ENCODE results near the gene PIGU. TPM values are rescaled to one million over a fixed set of nuclear protein-coding genes. Genes with fewer than 3 reads are reported as not detected.

The PIGU gene
- total RNA-seq, 1 donor from 2014 or later, result 13.9 TPM

DNA sequence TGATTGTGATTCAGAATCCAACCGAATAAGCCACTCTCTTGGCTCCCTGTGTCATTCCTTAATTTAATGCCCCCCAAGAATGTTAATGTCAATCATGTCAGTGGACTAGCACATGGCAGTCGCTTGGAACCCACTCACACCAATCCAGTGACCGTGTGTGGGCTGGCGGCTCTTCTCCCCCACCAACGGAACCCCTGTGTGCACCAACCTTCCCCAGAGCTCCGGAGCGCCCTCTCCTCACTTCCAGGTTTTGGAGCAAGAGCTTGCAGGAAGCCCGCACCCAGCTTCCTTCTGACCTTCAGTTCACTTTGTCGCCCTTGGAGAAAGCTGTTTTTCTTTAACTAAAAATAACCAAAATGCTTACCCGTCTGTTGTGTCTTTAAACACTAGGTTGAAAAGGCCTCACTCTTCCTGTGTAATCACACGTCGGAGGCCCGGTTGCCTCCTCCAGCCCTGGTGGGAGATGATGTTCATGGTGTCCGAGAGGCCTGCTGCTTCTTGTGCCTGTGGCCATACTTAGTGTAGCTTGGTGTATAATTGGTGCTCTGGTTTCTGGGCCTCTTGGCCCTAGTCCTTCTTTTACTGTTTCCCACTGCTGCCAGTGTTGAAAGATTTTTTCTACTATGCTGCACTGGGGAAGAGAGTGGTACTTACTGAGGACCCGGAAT, 136.2 kb downstream of the PIGU start:
- no peak for FAIRE-seq
- DNase-seq (ENCODE audit: low spot score in 2 of 2), result no peak

DNA sequence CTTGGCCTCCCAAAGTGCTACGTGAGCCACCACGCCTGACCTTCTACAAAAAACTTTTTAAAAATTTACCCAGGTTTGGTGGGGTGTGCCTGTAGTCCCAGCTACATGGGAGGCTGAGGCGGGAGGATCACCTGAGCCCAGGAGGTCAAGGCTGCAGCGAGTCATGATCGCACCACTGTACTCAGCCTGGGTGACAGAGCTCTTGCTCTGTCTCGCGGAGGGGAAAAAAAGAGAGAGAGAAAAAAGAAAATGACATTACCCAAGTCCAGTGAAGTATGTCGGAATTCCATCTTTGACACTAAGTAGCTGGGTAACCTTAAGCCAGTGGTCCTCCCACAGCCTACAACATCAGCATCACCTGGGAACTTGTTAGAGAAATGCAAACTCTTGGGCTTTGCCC, 137.1 kb downstream of the PIGU start:
- DNase-seq (ENCODE audit: low spot score in 2 of 2) (no peak), FAIRE-seq (no peak)

DNA sequence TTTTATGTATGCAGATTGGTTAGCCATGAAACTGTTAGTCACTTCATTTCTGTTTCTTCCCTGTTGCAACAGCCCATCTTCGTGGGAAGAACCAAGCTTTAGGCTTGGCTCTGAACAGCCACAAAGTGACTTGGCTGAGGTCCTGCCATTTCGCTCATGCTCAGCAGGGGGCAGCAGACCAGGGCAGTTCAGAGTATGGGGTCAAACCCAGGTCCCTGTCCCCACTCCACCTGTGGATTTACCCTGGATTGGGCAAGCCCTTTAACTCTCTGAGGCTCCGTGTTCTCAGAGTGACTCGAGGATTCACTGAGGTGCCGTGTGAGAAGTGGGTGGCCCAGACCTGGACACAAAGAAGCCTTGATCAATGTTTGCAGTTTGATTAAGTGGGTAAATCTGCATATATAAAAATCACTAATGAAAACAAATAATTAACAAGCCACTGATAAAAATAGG, 138.2 kb downstream of the PIGU start:
- no peak for FAIRE-seq

DNA sequence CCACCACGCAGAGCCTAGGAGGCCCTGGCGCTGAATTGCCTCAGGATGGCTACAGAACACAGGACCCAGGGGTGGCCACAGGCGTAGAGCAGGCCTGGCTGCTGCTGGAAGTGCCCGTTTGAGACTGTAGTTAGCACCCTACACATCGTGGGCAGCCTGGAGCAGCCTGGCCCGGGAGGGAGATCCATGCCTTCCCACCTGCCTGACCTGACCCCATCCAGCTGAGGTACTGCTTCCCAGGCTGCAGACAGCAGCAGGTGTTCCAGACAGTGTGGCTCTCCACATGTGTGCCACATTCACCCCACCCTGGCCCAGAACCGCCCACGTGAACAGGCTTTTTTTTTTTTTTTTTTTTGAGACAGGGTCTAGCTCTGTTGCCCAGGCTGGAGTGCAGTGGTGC, 139.2 kb downstream of the PIGU start:
- DNase-seq (ENCODE audit: low spot score in 2 of 2), result no peak
- no peak for FAIRE-seq

More for the DNA sequence above, 138.2 kb downstream of the PIGU start:
- peak in 1 of 2 donors; percentile 45 for DNase-seq (ENCODE audit: low spot score in 2 of 2)

DNA sequence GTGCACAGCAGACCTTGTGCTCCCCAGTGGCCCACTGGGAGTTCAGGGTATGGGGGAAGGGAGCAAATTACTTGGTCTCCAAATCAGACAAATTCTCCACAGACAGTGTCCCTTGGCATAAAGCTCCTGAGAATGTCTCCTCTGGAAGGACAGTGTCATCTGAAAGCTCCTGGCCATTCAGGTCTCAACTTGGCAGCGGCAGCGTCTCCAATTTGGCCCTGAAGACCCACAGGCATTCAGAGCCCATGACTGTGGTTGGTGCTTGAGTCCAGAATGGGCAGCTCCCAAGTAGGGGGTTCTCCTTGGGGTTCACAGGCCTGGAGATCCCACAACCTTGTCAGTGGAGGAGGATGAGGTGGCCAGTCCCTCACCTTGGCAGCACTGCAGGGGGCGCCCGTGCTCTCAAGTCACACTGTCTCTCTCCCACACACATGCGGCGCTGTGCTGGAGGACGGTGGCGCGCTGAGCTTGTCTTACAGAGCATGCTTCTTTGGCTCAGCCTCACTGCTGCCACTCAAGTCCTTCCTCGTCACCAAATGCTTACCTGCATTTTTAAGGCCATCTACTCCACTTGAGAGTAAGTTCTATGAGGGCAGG, 140.0 kb downstream of the PIGU start:
- DNase-seq (ENCODE audit: low spot score in 2 of 2) (no peak), FAIRE-seq (no peak)

DNA sequence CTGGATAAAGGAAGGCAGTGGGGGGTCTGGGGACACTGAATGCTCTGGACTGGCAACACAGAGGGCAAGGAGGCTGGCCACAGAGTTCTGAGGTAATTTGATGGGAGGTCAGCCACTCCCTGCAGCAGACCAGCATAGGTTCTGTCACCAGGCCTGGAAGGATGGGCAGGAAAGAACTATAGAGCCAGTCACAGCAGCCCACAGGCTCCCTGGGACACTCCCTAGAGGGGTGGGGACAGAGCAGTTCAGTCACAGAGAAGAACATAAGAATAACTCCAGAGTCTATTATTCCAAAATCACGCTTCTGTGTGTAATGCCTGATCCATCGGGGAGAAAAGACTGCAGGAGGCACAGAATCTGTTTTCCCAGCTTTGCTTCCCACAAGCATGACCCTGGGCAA, 141.0 kb downstream of the PIGU start:
- no peak for DNase-seq (ENCODE audit: low spot score in 2 of 2)
- no peak for FAIRE-seq

DNA sequence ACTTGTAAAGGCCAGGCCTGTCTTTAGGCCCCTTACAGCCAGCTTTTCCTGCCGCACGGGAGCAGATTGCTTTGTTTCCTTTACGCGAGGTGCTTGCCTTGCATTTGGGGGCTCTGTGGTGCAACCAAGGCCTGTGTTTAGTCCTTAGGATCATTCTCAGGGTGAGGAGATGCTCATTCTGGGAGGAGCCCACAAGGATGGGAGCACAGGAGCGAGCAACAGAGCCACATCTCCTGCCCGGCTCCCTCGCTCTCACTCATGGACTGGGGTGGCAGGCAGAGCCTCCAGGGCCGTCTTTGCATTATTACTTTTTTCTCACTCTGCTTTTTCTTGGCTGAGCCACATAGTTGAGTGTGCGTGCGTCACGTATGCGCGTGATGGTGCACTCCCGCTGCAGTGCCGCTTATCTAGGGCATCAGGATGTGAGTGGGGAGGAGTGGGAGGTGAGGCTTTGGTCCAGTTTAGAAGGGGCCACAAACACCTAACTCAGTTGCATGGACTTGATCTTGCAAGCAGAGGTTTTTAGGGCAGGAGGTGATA, 141.5 kb downstream of the PIGU start:
- DNase-seq (ENCODE audit: low spot score in 2 of 2), result no peak
- no peak for FAIRE-seq

DNA sequence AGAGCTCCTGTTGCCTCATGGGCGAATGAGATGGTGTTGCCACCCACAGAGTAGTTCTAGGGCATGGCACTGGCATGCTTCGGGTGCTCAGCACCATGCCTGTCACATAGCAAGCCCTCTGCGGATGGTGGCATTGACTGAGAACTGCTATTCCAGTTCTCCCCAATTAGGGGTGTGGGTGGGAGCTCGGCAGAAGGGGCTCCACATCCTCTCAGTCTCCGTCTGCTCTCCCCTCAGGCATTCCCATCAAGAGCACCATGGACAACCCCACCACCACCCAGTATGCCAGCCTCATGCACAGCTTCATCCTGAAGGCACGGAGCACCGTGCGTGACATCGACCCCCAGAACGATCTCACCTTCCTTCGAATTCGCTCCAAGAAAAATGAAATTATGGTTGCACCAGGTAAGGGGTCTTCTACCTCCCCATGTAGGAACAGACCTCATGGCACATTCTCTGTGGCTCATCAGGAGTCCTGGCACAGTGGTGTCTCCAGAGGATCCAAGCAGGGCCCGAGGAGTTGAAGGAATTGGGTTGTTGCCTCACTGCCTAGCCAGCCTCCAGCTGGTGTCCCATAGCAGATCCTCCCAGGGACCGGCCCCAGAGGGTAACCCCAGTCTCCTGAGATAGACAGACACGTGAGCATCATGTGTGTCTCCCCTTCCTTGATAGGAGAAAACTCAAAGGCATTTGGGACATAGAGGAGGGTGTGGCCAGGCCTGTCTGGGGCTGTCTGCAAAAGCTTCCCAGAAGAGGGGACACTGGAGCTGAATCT, 142.3 kb downstream of the PIGU start:
- FAIRE-seq, result no peak
- no peak for DNase-seq (ENCODE audit: low spot score in 2 of 2)

DNA sequence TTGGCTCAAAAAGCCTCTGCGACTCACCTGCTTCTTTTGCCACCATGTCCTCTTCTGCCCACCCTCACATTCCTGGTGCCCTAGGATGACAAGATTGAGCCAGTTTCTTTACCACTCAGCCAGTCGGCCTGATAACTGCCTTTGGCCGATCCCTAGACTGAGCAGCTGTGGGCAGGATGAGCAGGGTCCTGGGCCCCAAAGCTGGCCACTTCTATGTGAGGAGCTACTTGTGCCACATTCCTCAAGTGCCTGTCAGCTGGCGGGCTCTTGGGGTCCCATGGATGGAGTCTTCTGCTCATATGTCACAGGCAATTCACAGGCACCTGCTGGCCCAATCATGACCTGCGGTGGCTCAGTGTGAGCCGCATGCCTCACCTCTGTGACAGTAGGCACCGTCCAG, 144.1 kb downstream of the PIGU start:
- FAIRE-seq, result no peak
- no peak for DNase-seq (ENCODE audit: low spot score in 2 of 2)

DNA sequence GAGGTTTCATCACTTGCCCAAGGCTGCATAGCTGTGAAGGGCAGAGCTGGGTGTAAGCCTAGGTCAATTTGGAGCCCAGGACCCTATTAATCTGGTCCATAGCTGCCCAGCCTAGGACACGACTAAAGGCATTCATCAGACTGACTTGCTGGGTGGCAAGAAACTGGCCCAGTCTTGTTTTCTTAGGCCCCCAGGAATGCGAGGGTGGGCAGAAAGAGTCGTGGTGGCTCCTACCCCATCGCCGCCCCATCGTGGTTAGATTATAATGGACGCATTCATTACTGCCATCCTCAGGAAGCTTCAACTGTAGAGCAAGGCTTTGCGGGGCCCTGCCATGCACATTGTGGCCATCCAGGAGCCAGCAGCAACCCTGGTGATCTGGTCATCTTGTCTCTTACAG, 144.6 kb downstream of the PIGU start:
- DNase-seq (ENCODE audit: low spot score in 2 of 2), result no peak
- no peak for FAIRE-seq

DNA sequence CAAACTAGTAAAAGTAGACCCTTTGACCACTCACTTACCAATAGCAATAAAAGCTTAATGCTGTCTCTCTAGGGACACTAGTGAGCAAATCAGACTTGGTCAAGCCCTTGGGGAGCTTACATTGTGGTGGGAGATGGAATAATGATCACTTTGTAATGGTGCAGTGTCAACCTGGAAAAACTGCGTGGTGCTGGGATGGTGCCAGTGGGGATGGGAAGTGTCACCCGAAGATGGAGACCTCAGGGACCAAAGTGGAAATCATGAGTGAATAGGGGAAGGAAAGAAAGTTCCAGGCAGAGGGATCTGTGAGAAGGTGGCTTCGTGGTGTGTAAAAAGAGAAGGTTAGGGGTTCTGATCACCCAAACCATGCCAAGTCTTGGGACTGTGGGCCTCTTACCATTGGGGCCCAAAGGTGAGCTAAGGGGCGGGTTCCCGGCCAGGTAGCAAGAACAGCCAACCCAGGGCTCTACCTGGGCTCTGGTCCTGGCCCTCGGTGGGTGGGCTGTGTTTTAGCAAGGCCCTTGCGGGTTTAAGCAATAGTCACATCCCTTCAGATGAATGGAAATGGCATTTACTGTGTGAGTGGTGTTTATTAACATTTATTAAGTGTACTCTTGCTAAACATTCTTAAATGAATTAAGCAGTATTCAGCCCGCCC, 145.2 kb downstream of the PIGU start:
- FAIRE-seq, result no peak

DNA sequence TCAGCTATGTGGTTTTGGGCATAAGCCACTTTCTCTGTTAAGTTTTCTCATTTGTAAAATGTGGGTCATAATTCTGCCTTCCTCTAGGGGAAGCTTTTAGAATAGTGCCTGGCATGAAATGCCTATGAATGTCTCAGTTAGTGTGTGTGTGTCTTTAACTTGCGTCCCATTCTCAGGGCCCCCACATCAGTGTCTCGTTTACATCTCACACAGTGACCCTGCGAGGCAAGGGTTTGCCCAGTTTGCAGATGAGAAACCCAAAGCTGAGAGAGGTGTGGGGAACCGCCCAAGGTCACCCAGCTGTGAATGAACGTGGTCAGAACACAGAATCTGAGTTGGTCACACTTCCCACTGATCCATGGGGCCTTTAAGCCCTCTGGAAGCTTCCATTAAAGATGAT, 146.6 kb downstream of the PIGU start:
- FAIRE-seq (no peak), DNase-seq (ENCODE audit: low spot score in 2 of 2) (no peak)

More for the DNA sequence above, 145.2 kb downstream of the PIGU start:
- DNase-seq (ENCODE audit: low spot score in 2 of 2), result no peak

DNA sequence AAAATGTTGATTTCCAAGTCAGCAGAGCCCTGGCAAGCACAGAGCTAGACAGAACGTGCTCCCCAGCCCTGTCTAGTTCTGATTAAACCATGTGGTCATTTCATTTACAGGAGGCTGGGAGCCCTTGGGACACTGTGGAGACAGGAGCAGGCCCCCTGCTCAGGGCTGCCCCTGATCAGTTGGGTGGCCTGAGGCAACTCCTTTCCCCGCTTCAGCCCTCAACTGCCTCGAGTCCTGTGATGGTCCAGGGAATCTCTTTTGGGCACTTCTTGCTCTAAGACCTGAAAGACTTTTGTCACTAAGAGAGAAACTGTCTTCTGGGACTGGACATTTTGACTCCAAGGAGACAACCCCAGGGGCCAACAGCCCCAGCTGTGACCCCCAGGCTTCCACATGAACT, 147.2 kb downstream of the PIGU start:
- FAIRE-seq, result no peak

DNA sequence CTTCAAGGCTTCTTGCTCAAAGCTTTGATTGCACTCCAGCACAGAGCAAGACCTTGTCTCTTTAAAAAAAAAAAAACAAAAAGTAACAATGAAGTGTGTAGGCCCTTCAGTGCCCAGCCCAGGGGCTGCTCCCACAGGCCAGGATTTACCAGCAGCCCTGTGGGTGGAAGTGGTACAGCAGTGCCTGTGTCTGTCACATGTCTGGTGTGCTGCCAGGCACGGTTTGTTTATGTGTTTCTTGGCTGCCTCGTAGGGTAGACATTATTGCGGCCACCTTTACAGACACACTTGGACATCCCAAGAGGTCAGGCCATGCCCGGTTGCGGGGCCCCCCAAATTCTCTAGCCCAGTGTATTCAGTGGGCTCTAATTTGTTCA, 148.0 kb downstream of the PIGU start:
- DNase-seq (ENCODE audit: low spot score in 2 of 2) (no peak), FAIRE-seq (no peak)

More for the DNA sequence above, 147.2 kb downstream of the PIGU start:
- DNase-seq (ENCODE audit: low spot score in 2 of 2), result no peak

DNA sequence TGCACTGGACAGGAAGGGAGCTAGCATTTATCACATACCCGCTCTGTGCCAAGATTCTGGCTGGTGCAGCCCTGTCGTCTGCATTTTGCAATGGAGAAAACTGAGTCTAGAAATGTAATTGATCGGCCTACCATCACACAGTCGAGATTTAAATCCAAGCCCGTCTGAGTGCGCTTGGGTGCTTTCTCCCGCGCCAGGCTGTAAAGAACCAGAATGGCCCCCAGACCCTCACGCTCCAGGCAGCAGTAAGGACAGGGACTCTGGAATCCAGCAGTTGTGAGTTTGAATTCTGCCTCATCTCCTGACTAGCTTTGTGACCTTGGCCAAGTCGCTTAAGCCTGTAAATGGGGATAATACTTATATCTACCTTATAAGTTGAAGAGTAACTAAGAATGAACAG, 149.9 kb downstream of the PIGU start:
- no peak for FAIRE-seq

DNA sequence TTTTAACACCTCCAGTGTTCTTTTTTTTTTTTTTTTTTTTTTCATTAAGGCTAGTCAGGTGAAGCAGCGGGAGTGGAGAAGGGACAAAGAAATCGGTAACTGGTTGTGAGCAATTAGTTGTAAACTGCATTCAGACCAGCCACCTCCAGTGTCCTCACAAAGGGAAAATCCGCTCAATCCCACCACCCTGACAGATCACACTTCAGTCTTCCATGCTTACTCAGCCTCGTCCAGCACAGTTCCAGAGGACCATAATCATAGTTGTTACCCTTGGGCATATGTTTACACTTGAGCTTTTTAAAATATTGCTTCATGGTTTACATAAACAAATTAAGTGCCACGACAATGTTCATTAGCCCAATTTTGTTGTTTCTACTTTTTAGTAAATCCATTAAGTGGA, 150.4 kb downstream of the PIGU start:
- FAIRE-seq (no peak), DNase-seq (ENCODE audit: low spot score in 2 of 2) (no peak)

More for the DNA sequence above, 149.9 kb downstream of the PIGU start:
- no peak for DNase-seq (ENCODE audit: low spot score in 2 of 2)

DNA sequence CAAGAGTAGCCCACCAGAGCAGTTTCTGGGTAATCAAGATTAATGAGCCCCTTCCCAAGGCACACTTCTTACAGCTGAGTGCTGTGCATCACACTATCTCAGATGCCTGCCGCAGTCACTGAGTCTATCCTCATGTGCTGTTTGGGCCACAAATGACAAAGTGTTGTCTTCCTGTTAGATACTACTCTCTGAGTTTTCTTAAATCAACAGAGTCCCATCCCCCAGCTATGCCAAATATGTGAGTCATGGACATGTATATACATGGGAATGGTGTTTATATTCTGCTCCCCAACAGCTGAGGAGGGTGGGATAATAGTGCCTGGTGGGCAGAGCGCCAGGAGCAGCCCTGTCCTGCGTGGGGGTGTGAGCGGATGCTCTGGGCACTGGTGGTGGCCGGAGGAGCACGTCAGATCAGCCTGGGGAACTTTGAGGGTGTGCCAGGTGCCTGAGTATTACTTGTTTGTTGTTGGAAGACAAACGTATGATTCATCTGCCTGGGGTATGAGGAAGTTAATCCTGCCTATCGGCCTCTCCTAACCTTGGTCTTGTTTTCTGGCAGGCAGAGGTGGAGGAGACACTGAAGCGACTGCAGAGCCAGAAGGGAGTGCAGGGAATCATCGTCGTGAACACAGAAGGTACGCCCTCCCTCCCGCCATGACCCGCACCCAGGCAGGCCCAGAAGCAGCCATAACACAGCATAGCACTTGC, 151.0 kb downstream of the PIGU start:
- FAIRE-seq (no peak), DNase-seq (ENCODE audit: low spot score in 2 of 2) (peak in 1 of 2 donors; percentile 58)

DNA sequence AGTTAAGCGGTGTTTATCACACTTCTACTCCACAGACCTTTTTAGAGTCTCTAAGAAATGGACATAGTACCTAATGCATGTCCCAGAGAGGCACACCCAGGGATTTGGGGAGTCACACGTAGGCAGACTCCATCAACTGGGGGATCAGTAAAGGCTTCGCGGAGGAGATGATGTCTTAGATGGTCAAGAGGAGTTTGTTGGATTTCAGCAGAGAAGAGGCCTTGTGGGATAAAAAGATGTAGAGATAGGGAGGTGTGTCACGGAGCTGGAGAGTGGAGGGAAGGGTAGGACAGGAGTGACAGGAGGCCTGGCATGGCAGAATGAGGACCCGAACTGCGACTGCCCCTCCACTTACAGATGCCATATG, 151.6 kb downstream of the PIGU start:
- DNase-seq (ENCODE audit: low spot score in 2 of 2) (no peak), FAIRE-seq (no peak)

DNA sequence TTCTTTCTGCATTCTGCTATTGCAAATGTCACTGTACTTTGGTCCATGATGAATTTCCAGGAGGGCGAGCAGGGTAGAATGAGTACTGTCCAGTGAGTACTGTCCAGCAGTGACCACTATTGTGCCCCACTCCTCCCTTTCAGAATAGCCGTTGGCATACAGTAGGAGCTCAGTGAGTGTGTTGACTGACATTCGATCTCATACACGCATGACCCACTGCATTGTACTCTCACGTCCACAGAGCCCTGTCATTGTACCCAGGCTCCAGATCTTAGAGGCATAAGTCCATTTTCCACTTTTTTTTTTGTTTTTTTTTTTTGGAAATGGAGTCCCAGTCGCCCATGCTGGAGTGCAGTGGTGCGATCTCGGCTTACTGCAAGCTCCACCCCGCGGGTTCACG, 152.5 kb downstream of the PIGU start:
- DNase-seq (ENCODE audit: low spot score in 2 of 2) (no peak), FAIRE-seq (no peak)
